Measurements from ENCODE around the gene TENM4.

DNA sequence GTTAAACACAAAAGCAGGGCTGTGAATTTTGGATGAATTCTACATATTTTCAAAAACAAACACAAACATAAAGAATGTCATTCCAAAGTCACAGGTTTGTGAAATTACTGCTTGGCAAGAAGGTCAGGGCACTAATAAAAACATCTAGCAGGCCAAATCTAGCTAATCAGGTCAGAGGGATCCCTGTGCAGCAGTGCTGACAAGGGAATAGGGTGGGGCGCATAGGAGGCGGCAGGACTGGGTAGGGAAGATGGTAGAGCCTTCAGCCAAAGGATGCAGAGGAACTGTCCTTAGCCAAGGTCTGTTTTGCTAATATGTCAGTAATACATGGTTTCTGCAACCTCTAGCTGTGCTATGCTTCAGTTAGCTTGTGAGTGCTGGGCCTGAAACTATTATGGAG is 396.6 kb downstream of the TENM4 start:
- TF ChIP-seq, protein P1, sequence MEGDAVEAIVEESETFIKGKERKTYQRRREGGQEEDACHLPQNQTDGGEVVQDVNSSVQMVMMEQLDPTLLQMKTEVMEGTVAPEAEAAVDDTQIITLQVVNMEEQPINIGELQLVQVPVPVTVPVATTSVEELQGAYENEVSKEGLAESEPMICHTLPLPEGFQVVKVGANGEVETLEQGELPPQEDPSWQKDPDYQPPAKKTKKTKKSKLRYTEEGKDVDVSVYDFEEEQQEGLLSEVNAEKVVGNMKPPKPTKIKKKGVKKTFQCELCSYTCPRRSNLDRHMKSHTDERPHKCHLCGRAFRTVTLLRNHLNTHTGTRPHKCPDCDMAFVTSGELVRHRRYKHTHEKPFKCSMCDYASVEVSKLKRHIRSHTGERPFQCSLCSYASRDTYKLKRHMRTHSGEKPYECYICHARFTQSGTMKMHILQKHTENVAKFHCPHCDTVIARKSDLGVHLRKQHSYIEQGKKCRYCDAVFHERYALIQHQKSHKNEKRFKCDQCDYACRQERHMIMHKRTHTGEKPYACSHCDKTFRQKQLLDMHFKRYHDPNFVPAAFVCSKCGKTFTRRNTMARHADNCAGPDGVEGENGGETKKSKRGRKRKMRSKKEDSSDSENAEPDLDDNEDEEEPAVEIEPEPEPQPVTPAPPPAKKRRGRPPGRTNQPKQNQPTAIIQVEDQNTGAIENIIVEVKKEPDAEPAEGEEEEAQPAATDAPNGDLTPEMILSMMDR (IDR thresholded peaks at IDR 0.05), result no peak
- no peak for TF ChIP-seq POLR2A (IDR thresholded peaks at IDR 0.05)

Measured in uterus (tissue), 2 donors.